Spinal cord (tissue), 10 donors: ENCODE measurements around the gene ERVMER34-1. TPM values are rescaled to one million over a fixed set of nuclear protein-coding genes. Genes with fewer than 3 reads are reported as not detected.

Experiments used
- DNase-seq, 6 donors: peaks; one replicate each; pipeline versions ENCODE4 v3.0.0 to v3.0.0-alpha.2; 2013 to 2015; ENCODE audit warnings: low spot score in 6 of 6, low read depth in 4 of 6
- H3K27ac ChIP-seq: one replicate; pipeline ENCODE4 v1.5.1; 2013; ENCODE audit warnings: low read depth, low read length, control low read depth
- H3K27me3 ChIP-seq: one replicate; pipeline ENCODE4 v1.6.1; 2013; ENCODE audit warnings: low read length; ENCODE audit not compliant: control insufficient read depth, insufficient read depth
- H3K36me3 ChIP-seq: one replicate; pipeline ENCODE4 v1.6.1; 2013; ENCODE audit warnings: low read length; ENCODE audit not compliant: control insufficient read depth, insufficient read depth
- H3K4me1 ChIP-seq: one replicate; pipeline ENCODE4 v1.6.1; 2013; ENCODE audit warnings: low read length; ENCODE audit not compliant: control insufficient read depth, insufficient read depth
- H3K4me3 ChIP-seq: one replicate; pipeline ENCODE4 v1.5.1; 2013; ENCODE audit warnings: low read depth, low read length, control low read depth
- H3K9me3 ChIP-seq: one replicate; pipeline ENCODE4 v1.6.1; 2013; ENCODE audit warnings: low read length; ENCODE audit not compliant: control insufficient read depth, insufficient read depth
- WGBS: methylation state at CpG from one replicate; pipeline ENCODE4 v1.1.5; 2013; ENCODE audit warnings: missing lambda C conversion rate; ENCODE audit not compliant: insufficient coverage; 5-methylcytosine and 5-hydroxymethylcytosine counted together
- polyA plus RNA-seq, 2 donors: library from polyadenylated mRNA; unstranded; fragments of 120-200 nt; gene quantifications; one replicate each; pipeline ENCODE4 v1.2.1, GENCODE V29; 2013; ENCODE audit not compliant: insufficient read length in 2 of 2
- total RNA-seq, 2 donors: library from RNA; depleted of rRNA in 1 of 2; stranded (reverse); fragments of 120-200 nt in 1 of 2; fragments of >200 nt in 1 of 2; gene quantifications; one replicate each; pipeline versions ENCODE4 v1.2.3 to v1.2.4, GENCODE V29; 2013 to 2014
- donor health status: healthy.

ERVMER34-1 gene
- total and polyA plus RNA-seq, 4 donors = 0.79 to 1.2 (median 1.0) TPM

GRCh38 chr4:52712251-52713130 is 38.7 kb downstream of the ERVMER34-1 start:
- peak overlapping the region; percentile 65 for H3K4me3 ChIP-seq
- DNase-seq = peak; percentile 87 to 99 (median 93)
- H3K9me3 ChIP-seq = no peaks in the 10 kb centered on the region
- peaks cover 13% of the 10 kb centered on the region for H3K4me1 ChIP-seq
- H3K27ac ChIP-seq = peak overlapping the region; percentile 44
- no peaks in the 10 kb centered on the region for H3K27me3 ChIP-seq
- peaks cover 2% of the 10 kb centered on the region for H3K36me3 ChIP-seq
- WGBS = under 1% methylated on average over 87 of the region's 87 CpGs

- H3K27ac ChIP-seq = peak overlapping the region; percentile 43
- WGBS = 9% methylated on average over 15 of the region's 15 CpGs
Measured at GRCh38 chr4:52711834-52712250, 39.4 kb downstream of the ERVMER34-1 start.

GRCh38 chr4:52711272-52711671 is 40.0 kb downstream of the ERVMER34-1 start:
- Histone ChIP-seq H3K9me3 (no peaks in the 10 kb centered on the region), H3K36me3 (no peaks in the 10 kb centered on the region), H3K4me3 (no peak overlapping the region), H3K27ac (no peak overlapping the region), H3K4me1 (peaks cover 13% of the 10 kb centered on the region), H3K27me3 (no peaks in the 10 kb centered on the region)
- DNase-seq = no peak
- 40% methylated on average over 1 of the region's 1 CpG for WGBS

More at GRCh38 chr4:52711834-52712250, 39.4 kb downstream of the ERVMER34-1 start:
- H3K9me3 ChIP-seq = no peaks in the 10 kb centered on the region
- H3K36me3 ChIP-seq = no peaks in the 10 kb centered on the region
- H3K4me3 ChIP-seq = peak overlapping the region; percentile 65
- H3K27me3 ChIP-seq = no peaks in the 10 kb centered on the region
- H3K4me1 ChIP-seq = peaks cover 13% of the 10 kb centered on the region
- DNase-seq = no peak

- Histone ChIP-seq H3K36me3 (no peaks in the 10 kb centered on the region), H3K4me1 (peaks cover 13% of the 10 kb centered on the region), H3K27me3 (no peaks in the 10 kb centered on the region)
Measured at GRCh38 chr4:52709155-52709554, 42.1 kb downstream of the ERVMER34-1 start.

GRCh38 chr4:52704661-52705060 is 46.6 kb downstream of the ERVMER34-1 start:
- no peaks in the 10 kb centered on the region for H3K27me3 ChIP-seq
- no peaks in the 10 kb centered on the region for H3K9me3 ChIP-seq
- no peak overlapping the region for H3K27ac ChIP-seq
- H3K36me3 ChIP-seq = no peaks in the 10 kb centered on the region
- no CpG with 5 or more reads among the region's 3 CpGs for WGBS
- H3K4me3 ChIP-seq = no peak overlapping the region
- no peaks in the 10 kb centered on the region for H3K4me1 ChIP-seq
- peak in 1 of 6 donors; percentile 52 for DNase-seq

More at GRCh38 chr4:52709155-52709554, 42.1 kb downstream of the ERVMER34-1 start:
- DNase-seq = no peak
- Histone ChIP-seq H3K27ac (no peak overlapping the region), H3K4me3 (no peak overlapping the region), H3K9me3 (no peaks in the 10 kb centered on the region)

GRCh38 chr4:52704133-52704532 is 47.1 kb downstream of the ERVMER34-1 start:
- Histone ChIP-seq H3K4me1 (no peaks in the 10 kb centered on the region), H3K36me3 (no peaks in the 10 kb centered on the region), H3K27ac (no peak overlapping the region), H3K9me3 (no peaks in the 10 kb centered on the region), H3K27me3 (no peaks in the 10 kb centered on the region), H3K4me3 (no peak overlapping the region)
- peak in 2 of 6 donors; percentile 16 to 61 for DNase-seq
- 63% methylated on average over 1 of the region's 1 CpG for WGBS

- H3K36me3 ChIP-seq = no peaks in the 10 kb centered on the region
- no peak overlapping the region for H3K27ac ChIP-seq
- DNase-seq = no peak
- no peak overlapping the region for H3K4me3 ChIP-seq
- WGBS = 100% methylated on average over 1 of the region's 3 CpGs
- no peaks in the 10 kb centered on the region for H3K9me3 ChIP-seq
- no peaks in the 10 kb centered on the region for H3K27me3 ChIP-seq
- no peaks in the 10 kb centered on the region for H3K4me1 ChIP-seq
Measured at GRCh38 chr4:52701207-52701606, 50.0 kb downstream of the ERVMER34-1 start.

GRCh38 chr4:52694936-52695335 is 56.3 kb downstream of the ERVMER34-1 start:
- no peaks in the 10 kb centered on the region for H3K27me3 ChIP-seq
- no peak overlapping the region for H3K27ac ChIP-seq
- H3K9me3 ChIP-seq = peaks cover 7% of the 10 kb centered on the region
- H3K4me1 ChIP-seq = no peaks in the 10 kb centered on the region
- 90% methylated on average over 2 of the region's 2 CpGs for WGBS
- H3K36me3 ChIP-seq = no peaks in the 10 kb centered on the region
- DNase-seq = no peak
- H3K4me3 ChIP-seq = no peak overlapping the region

- no peak overlapping the region for H3K27ac ChIP-seq
- H3K4me3 ChIP-seq = no peak overlapping the region
- H3K4me1 ChIP-seq = no peaks in the 10 kb centered on the region
Measured at GRCh38 chr4:52693492-52693891, 57.7 kb downstream of the ERVMER34-1 start.

More at GRCh38 chr4:52693492-52693891, 57.7 kb downstream of the ERVMER34-1 start:
- no peak for DNase-seq
- no peaks in the 10 kb centered on the region for H3K36me3 ChIP-seq
- peaks cover 7% of the 10 kb centered on the region for H3K9me3 ChIP-seq
- H3K27me3 ChIP-seq = no peaks in the 10 kb centered on the region
